ENCODE measurements around the gene SPATA3.

DNA sequence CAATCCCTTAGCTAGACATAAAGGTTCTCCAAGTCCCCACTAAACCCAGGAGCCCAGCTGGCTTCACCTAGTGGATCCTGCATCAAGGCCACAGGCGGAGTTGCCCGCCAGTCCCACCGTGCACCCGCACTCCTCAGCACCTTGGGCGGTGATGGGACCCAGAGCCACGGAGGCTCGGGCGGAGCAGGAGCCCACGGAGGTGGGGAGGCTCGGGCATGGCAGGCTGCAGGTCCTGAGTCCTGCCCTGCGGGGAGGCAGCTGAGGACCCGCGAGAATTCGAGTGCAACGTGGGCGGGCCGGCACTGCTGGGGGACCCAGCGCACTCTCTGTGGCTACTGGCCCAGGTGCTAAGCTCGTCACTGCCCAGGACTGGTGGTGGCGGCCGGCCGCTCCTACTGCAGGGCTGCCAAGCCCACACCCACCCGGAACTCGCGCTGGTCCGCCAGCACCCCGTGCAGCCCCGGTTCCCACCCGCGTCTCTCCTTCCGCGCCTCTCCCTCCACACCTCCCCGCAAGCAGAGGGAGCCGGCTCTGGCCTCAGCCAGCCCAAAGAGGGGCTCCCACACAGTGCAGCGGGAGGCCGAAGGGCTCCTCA lies 31.7 kb upstream of the SPATA3 start:
- no peak for TF ChIP-seq MAZ (IDR thresholded peaks at IDR 0.05; ENCODE audit: borderline replicate concordance, low read depth, low read length)
- TF ChIP-seq POLR2A (IDR thresholded peaks at IDR 0.05; ENCODE audit: low read length): no peak
- TF ChIP-seq, protein P1, sequence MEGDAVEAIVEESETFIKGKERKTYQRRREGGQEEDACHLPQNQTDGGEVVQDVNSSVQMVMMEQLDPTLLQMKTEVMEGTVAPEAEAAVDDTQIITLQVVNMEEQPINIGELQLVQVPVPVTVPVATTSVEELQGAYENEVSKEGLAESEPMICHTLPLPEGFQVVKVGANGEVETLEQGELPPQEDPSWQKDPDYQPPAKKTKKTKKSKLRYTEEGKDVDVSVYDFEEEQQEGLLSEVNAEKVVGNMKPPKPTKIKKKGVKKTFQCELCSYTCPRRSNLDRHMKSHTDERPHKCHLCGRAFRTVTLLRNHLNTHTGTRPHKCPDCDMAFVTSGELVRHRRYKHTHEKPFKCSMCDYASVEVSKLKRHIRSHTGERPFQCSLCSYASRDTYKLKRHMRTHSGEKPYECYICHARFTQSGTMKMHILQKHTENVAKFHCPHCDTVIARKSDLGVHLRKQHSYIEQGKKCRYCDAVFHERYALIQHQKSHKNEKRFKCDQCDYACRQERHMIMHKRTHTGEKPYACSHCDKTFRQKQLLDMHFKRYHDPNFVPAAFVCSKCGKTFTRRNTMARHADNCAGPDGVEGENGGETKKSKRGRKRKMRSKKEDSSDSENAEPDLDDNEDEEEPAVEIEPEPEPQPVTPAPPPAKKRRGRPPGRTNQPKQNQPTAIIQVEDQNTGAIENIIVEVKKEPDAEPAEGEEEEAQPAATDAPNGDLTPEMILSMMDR (IDR thresholded peaks at IDR 0.05): no peak
- no peak for TF ChIP-seq RAD21 (conservative IDR thresholded peaks at IDR 0.05 in 1 of 2, IDR thresholded peaks at IDR 0.05 in 1 of 2)
- no peak for TF ChIP-seq SMC3 (IDR thresholded peaks at IDR 0.05)
- TF ChIP-seq KDM1A (IDR thresholded peaks at IDR 0.05; ENCODE audit: low read depth): no peak
